ENCODE data around the gene PC.

PC gene

GRCh38 chr11:66867425-66868040, 90.7 kb downstream of the PC start:
- FAIRE-seq, result no peak
- no peak for DNase-seq (ENCODE audit: low spot score)

GRCh38 chr11:66866511-66866986, 91.6 kb downstream of the PC start:
- DNase-seq (ENCODE audit: low spot score) (no peak), FAIRE-seq (no peak)

GRCh38 chr11:66866007-66866406, 92.2 kb downstream of the PC start:
- no peak for DNase-seq (ENCODE audit: low spot score)
- FAIRE-seq, result no peak

- FAIRE-seq (no peak), DNase-seq (ENCODE audit: low spot score) (no peak)
These were observed 93.1 kb downstream of the PC start for GRCh38 chr11:66864924-66865697.

GRCh38 chr11:66864172-66864901, 93.8 kb downstream of the PC start:
- DNase-seq (ENCODE audit: low spot score) (no peak), FAIRE-seq (no peak)

- no peak for FAIRE-seq
- DNase-seq (ENCODE audit: low spot score), result no peak
These were observed 94.6 kb downstream of the PC start for GRCh38 chr11:66863428-66864125.

- no peak for FAIRE-seq
- no peak for DNase-seq (ENCODE audit: low spot score)
These were observed 95.6 kb downstream of the PC start for GRCh38 chr11:66862559-66863037.

GRCh38 chr11:66861774-66862558, 96.2 kb downstream of the PC start:
- FAIRE-seq, result no peak

GRCh38 chr11:66861038-66861773, 97.0 kb downstream of the PC start:
- FAIRE-seq (no peak), DNase-seq (ENCODE audit: low spot score) (no peak)

More at GRCh38 chr11:66861774-66862558, 96.2 kb downstream of the PC start:
- no peak for DNase-seq (ENCODE audit: low spot score)

- DNase-seq (ENCODE audit: low spot score) (no peak), FAIRE-seq (no peak)
These were observed 97.7 kb downstream of the PC start for GRCh38 chr11:66860449-66860831.

- no peak for FAIRE-seq
- no peak for DNase-seq (ENCODE audit: low spot score)
These were observed 98.3 kb downstream of the PC start for GRCh38 chr11:66859686-66860448.

GRCh38 chr11:66858939-66859685, 99.1 kb downstream of the PC start:
- DNase-seq (ENCODE audit: low spot score) (no peak), FAIRE-seq (no peak)

GRCh38 chr11:66858186-66858938, 99.8 kb downstream of the PC start:
- FAIRE-seq, result no peak
- DNase-seq (ENCODE audit: low spot score), result no peak

- no peak for FAIRE-seq
- DNase-seq (ENCODE audit: low spot score), result no peak
These were observed 100.3 kb downstream of the PC start for GRCh38 chr11:66857927-66858185.

- FAIRE-seq (no peak), DNase-seq (ENCODE audit: low spot score) (peak; percentile 48)
These were observed 100.8 kb downstream of the PC start for GRCh38 chr11:66857234-66857926.

GRCh38 chr11:66856496-66857233, 101.5 kb downstream of the PC start, which contains the start of gene LRFN4:
TSS of gene LRFN4 (plus strand) at chr11:66857064. CDS start at chr11:66857745, 681 bp downstream.
- FAIRE-seq, result peak; percentile 94
- peak; percentile 74 for DNase-seq (ENCODE audit: low spot score)
